GM19043 (cell line): ENCODE measurements around the gene CCDC51.

Experiments
- ATAC-seq: cut with Tn5 transposase; IDR thresholded peaks from one replicate; pipeline ENCODE4 v1.9.1; 2021; ENCODE audit warnings: low read depth; ENCODE audit not compliant: unreplicated experiment

The CCDC51 gene

GRCh38 chr3:48422681-48423080 lies 17.2 kb downstream of the CCDC51 start:
- ATAC-seq: no peak

- no peak for ATAC-seq
Observed at GRCh38 chr3:48422272-48422671, 17.6 kb downstream of the CCDC51 start.

GRCh38 chr3:48420561-48420960 lies 19.4 kb downstream of the CCDC51 start:
- no peak for ATAC-seq

- ATAC-seq: no peak
Observed at GRCh38 chr3:48419597-48419996, 20.3 kb downstream of the CCDC51 start.

GRCh38 chr3:48419149-48419548 lies 20.8 kb downstream of the CCDC51 start:
- ATAC-seq: no peak

GRCh38 chr3:48418651-48419050 lies 21.3 kb downstream of the CCDC51 start:
- no peak for ATAC-seq

- ATAC-seq: no peak
Observed at GRCh38 chr3:48418140-48418539, 21.8 kb downstream of the CCDC51 start.

- ATAC-seq: no peak
Observed at GRCh38 chr3:48417529-48418108, 22.3 kb downstream of the CCDC51 start.

- ATAC-seq: no peak
Observed at GRCh38 chr3:48416546-48416945, 23.4 kb downstream of the CCDC51 start.

GRCh38 chr3:48416091-48416505 lies 23.8 kb downstream of the CCDC51 start:
- ATAC-seq: no peak

- no peak for ATAC-seq
Observed at GRCh38 chr3:48415251-48415953, 24.5 kb downstream of the CCDC51 start.

- no peak for ATAC-seq
Observed at GRCh38 chr3:48414376-48415250, 25.3 kb downstream of the CCDC51 start.

GRCh38 chr3:48413611-48414010 lies 26.3 kb downstream of the CCDC51 start:
- ATAC-seq: no peak

- ATAC-seq: no peak
Observed at GRCh38 chr3:48413086-48413485, 26.8 kb downstream of the CCDC51 start.

GRCh38 chr3:48412375-48413001 lies 27.4 kb downstream of the CCDC51 start:
- no peak for ATAC-seq

GRCh38 chr3:48411606-48412374 lies 28.1 kb downstream of the CCDC51 start:
- no peak for ATAC-seq

GRCh38 chr3:48411041-48411588 lies 28.8 kb downstream of the CCDC51 start:
- ATAC-seq: no peak

- ATAC-seq: no peak
Observed at GRCh38 chr3:48410205-48411040, 29.5 kb downstream of the CCDC51 start.
